Mucosa of rectum (tissue), 2 donors: ENCODE data around the gene PDE6B.

Experiments used
- H3K27ac ChIP-seq, 2 donors: one replicate each; pipeline ENCODE4 v1.7.0; 2013; ENCODE audit warnings: inconsistent platforms in 2 of 2, low read depth in 2 of 2, low read length in 2 of 2
- H3K27me3 ChIP-seq, 2 donors: one replicate each; pipeline ENCODE4 v1.7.0; 2013; ENCODE audit warnings: low read length in 2 of 2; ENCODE audit not compliant: control insufficient read depth in 2 of 2, insufficient read depth in 2 of 2
- H3K36me3 ChIP-seq, 2 donors: one replicate each; pipeline ENCODE4 v1.7.0; 2013; ENCODE audit warnings: low read length in 2 of 2; ENCODE audit not compliant: control insufficient read depth in 2 of 2, insufficient read depth in 2 of 2
- H3K4me1 ChIP-seq, 2 donors: one replicate each; pipeline ENCODE4 v1.7.0; 2013; ENCODE audit warnings: low read length in 2 of 2, mild to moderate bottlenecking in 1 of 2; ENCODE audit not compliant: control insufficient read depth in 2 of 2, insufficient read depth in 2 of 2
- H3K4me3 ChIP-seq, 2 donors: one replicate each; pipeline ENCODE4 v1.7.0; 2013; ENCODE audit warnings: low read length in 2 of 2
- H3K9ac ChIP-seq, 2 donors: one replicate each; pipeline ENCODE4 v1.7.0; 2013; ENCODE audit warnings: low read length in 2 of 2, low read depth in 1 of 2, mild to moderate bottlenecking in 1 of 2
- H3K9me3 ChIP-seq, 2 donors: one replicate each; pipeline ENCODE4 v1.7.0; 2013; ENCODE audit warnings: low read length in 2 of 2; ENCODE audit not compliant: control insufficient read depth in 2 of 2
- donor health status: healthy.
- donor health status: Normal muscosa, but diverticular disease.

The PDE6B gene

GRCh38 chr4:673349-674091 is 48.1 kb downstream of the PDE6B start:
- Histone ChIP-seq H3K4me3 (peak overlapping the region; percentile 78 to 81), H3K27ac (peak overlapping the region; percentile 79 to 94), H3K36me3 (peaks cover 16 to 18% of the 10 kb centered on the region in 2 donors), H3K9ac (peak overlapping the region; percentile 70 to 77), H3K4me1 (peaks cover 27 to 33% of the 10 kb centered on the region in 2 donors), H3K9me3 (no peaks in the 10 kb centered on the region), H3K27me3 (no peaks in the 10 kb centered on the region)

- no peaks in the 10 kb centered on the region for H3K27me3 ChIP-seq
- H3K4me1 ChIP-seq = peaks cover 27 to 34% of the 10 kb centered on the region in 2 donors
These were observed 49.0 kb downstream of the PDE6B start, which contains the start of the genes ATP5ME and MYL5 for GRCh38 chr4:674172-675035. Gene ATP5ME (minus strand): TSS chr4:674276. CDS start chr4:674247, 29 bp downstream. Gene MYL5 (plus strand): TSS chr4:674542. CDS start chr4:678027, 3,485 bp downstream.

GRCh38 chr4:675036-675882 is 49.9 kb downstream of the PDE6B start:
- H3K4me1 ChIP-seq = peaks cover 27 to 34% of the 10 kb centered on the region in 2 donors
- H3K27ac ChIP-seq = peak overlapping the region; percentile 89 to 94

More at GRCh38 chr4:674172-675035, 49.0 kb downstream of the PDE6B start, which contains the start of the genes ATP5ME and MYL5:
- Histone ChIP-seq H3K9me3 (no peaks in the 10 kb centered on the region), H3K4me3 (peak within 1 kb of the TSS; percentile 83 to 89), H3K36me3 (peaks cover 16 to 18% of the 10 kb centered on the region in 2 donors), H3K27ac (peak within 1 kb of the TSS; percentile 89 to 94), H3K9ac (peak within 1 kb of the TSS; percentile 94)

GRCh38 chr4:675980-676870 is 50.9 kb downstream of the PDE6B start:
- Histone ChIP-seq H3K27ac (peak overlapping the region in 1 of 2 donors; percentile 94), H3K4me3 (no peak overlapping the region), H3K9me3 (no peaks in the 10 kb centered on the region), H3K4me1 (peaks cover 28 to 40% of the 10 kb centered on the region in 2 donors), H3K36me3 (peaks cover 10 to 11% of the 10 kb centered on the region in 2 donors), H3K27me3 (no peaks in the 10 kb centered on the region), H3K9ac (no peak overlapping the region)

More at GRCh38 chr4:675036-675882, 49.9 kb downstream of the PDE6B start:
- Histone ChIP-seq H3K9ac (peak overlapping the region; percentile 94), H3K9me3 (no peaks in the 10 kb centered on the region), H3K36me3 (peaks cover 16 to 18% of the 10 kb centered on the region in 2 donors), H3K4me3 (peak overlapping the region; percentile 83 to 89), H3K27me3 (no peaks in the 10 kb centered on the region)

- Histone ChIP-seq H3K4me3 (no peak overlapping the region), H3K9ac (no peak overlapping the region), H3K27ac (peak overlapping the region in 1 of 2 donors; percentile 2), H3K4me1 (peaks cover 28 to 40% of the 10 kb centered on the region in 2 donors), H3K36me3 (peaks cover 4 to 5% of the 10 kb centered on the region in 2 donors), H3K9me3 (no peaks in the 10 kb centered on the region), H3K27me3 (no peaks in the 10 kb centered on the region)
These were observed 51.5 kb downstream of the PDE6B start for GRCh38 chr4:676871-677235.

GRCh38 chr4:677431-678293 is 52.3 kb downstream of the PDE6B start:
- Histone ChIP-seq H3K36me3 (no peaks in the 10 kb centered on the region), H3K4me3 (peak overlapping the region; percentile 5 to 45), H3K4me1 (peaks cover 35 to 45% of the 10 kb centered on the region in 2 donors), H3K27ac (peak overlapping the region in 1 of 2 donors; percentile 9), H3K27me3 (no peaks in the 10 kb centered on the region), H3K9me3 (no peaks in the 10 kb centered on the region), H3K9ac (peak overlapping the region in 1 of 2 donors; percentile 36)

GRCh38 chr4:678331-679103 is 53.1 kb downstream of the PDE6B start:
- peak overlapping the region; percentile 5 to 45 for H3K4me3 ChIP-seq
- H3K9ac ChIP-seq = peak overlapping the region in 1 of 2 donors; percentile 7
- H3K27me3 ChIP-seq = no peaks in the 10 kb centered on the region
- H3K9me3 ChIP-seq = no peaks in the 10 kb centered on the region
- peak overlapping the region in 1 of 2 donors; percentile 9 for H3K27ac ChIP-seq
- no peaks in the 10 kb centered on the region for H3K36me3 ChIP-seq
- peaks cover 36 to 47% of the 10 kb centered on the region in 2 donors for H3K4me1 ChIP-seq

- Histone ChIP-seq H3K9me3 (no peaks in the 10 kb centered on the region), H3K27me3 (no peaks in the 10 kb centered on the region), H3K4me3 (no peak overlapping the region), H3K9ac (no peak overlapping the region), H3K36me3 (no peaks in the 10 kb centered on the region), H3K27ac (no peak overlapping the region), H3K4me1 (peaks cover 41 to 51% of the 10 kb centered on the region in 2 donors)
These were observed 53.7 kb downstream of the PDE6B start for GRCh38 chr4:679104-679481.
